GM12878 (cell line): Measurements from ENCODE around the gene CLDN25. TPM values are rescaled to one million over a fixed set of nuclear protein-coding genes. Genes with fewer than 3 reads are reported as not detected.

Source experiments
- ATAC-seq: fragments of 200-7000 bp; cut with Tn5 transposase; 3 replicates; pipeline ENCODE4 v1.9.1; 2020; ENCODE audit warnings: mild to moderate bottlenecking, moderate library complexity
- BruUV-seq: library from RNA; stranded (reverse); fragments of 400-500 nt; replicated peaks from 2 replicates; lab custom pipeline; 2021; lab: Mats Ljungman, UMichigan
- CTCF ChIA-PET: fragments of 300-600 bp; sonication (Branson Sonifier 250); formaldehyde crosslinking; extraction: SDS; loops from one replicate; lab custom pipeline; 2021; ENCODE audit warnings: inconsistent platforms; lab: Yijun Ruan, JAX
- POLR2A ChIA-PET: fragments of 350-600 bp; formaldehyde crosslinking; extraction: SDS; loops from one replicate; lab custom pipeline; 2021; ENCODE audit warnings: inconsistent platforms; lab: Charles Lee
- RAD21 ChIA-PET: fragments of 300-600 bp; sonication (Branson Sonifier 250); formaldehyde crosslinking; loops from one replicate; lab custom pipeline; 2023; ENCODE audit warnings: antibody characterized with exemption; ENCODE audit not compliant: unreplicated experiment; lab: Charles Lee
- SMC1A ChIA-PET: fragments of 300-600 bp; sonication (Branson Sonifier 250); formaldehyde crosslinking; loops from one replicate; lab custom pipeline; 2023; ENCODE audit not compliant: unreplicated experiment, uncharacterized antibody; lab: Charles Lee
- DNase-seq: peaks from one replicate; pipeline ENCODE4 v3.0.0-alpha.2; 2011; ENCODE audit warnings: low read depth, low spot score
- FAIRE-seq: peaks from 3 replicates; lab custom pipeline; 2011; peaks lifted over from hg19 to GRCh38; lab: Jason Lieb, UNC
- H2AFZ ChIP-seq: 2 replicates; pipeline ENCODE4 v1.6.0; 2011; ENCODE audit warnings: low read depth, low read length, control low read depth; ENCODE audit not compliant: control insufficient read depth
- H3K27ac ChIP-seq: 2 replicates; pipeline ENCODE4 v1.5.1; 2011; ENCODE audit warnings: control low read depth; ENCODE audit not compliant: control insufficient read depth, insufficient read depth
- H3K27me3 ChIP-seq, 2 experiments: replicated peaks in 1 of 2; 2 replicates each; pipeline versions ENCODE4 v1.6.0 to v1.6.1; 2011; ENCODE audit warnings: low read length in 1 of 2; ENCODE audit not compliant: control insufficient read depth in 2 of 2, insufficient read depth in 2 of 2
- H3K36me3 ChIP-seq, 2 experiments: 2 replicates each; pipeline ENCODE4 v1.5.1; 2011; ENCODE audit warnings: low read length in 1 of 2; ENCODE audit not compliant: control insufficient read depth in 2 of 2, insufficient read depth in 2 of 2
- H3K4me1 ChIP-seq: 2 replicates; pipeline ENCODE4 v1.6.1; 2011; ENCODE audit warnings: mild to moderate bottlenecking, low read length, moderate library complexity, mixed read lengths; ENCODE audit not compliant: control insufficient read depth, insufficient read depth
- H3K4me2 ChIP-seq: 2 replicates; pipeline ENCODE4 v1.6.0; 2011; ENCODE audit warnings: control low read depth; ENCODE audit not compliant: control insufficient read depth, insufficient read depth
- H3K4me3 ChIP-seq: fragments of 200-600 bp; sonication (generic); 2 replicates; pipeline ENCODE4 v1.5.1; 2016
- H3K79me2 ChIP-seq: 2 replicates; pipeline ENCODE4 v1.6.0; 2011; ENCODE audit warnings: low read length; ENCODE audit not compliant: control insufficient read depth, insufficient read depth
- H3K9ac ChIP-seq: 2 replicates; pipeline ENCODE4 v1.8.0; 2011; ENCODE audit warnings: low read length, control low read depth, mixed read lengths; ENCODE audit not compliant: control insufficient read depth, insufficient read depth
- H3K9me3 ChIP-seq: replicated peaks from 3 replicates; pipeline ENCODE4 v1.5.1; 2011; ENCODE audit warnings: mild to moderate bottlenecking, low read length; ENCODE audit not compliant: control insufficient read depth, insufficient read depth
- H4K20me1 ChIP-seq: 2 replicates; pipeline ENCODE4 v1.6.0; 2011; ENCODE audit not compliant: control insufficient read depth, insufficient read depth
- BCL11A ChIP-seq: IDR thresholded peaks from 2 replicates; pipeline ENCODE4 v1.6.1; 2011; ENCODE audit warnings: low read depth, low read length
- CHD4 ChIP-seq: fragments of 200-600 bp; sonication (generic); IDR thresholded peaks from 2 replicates; pipeline ENCODE4 v1.6.1; 2016; ENCODE audit warnings: mild to moderate bottlenecking
- ELK1 ChIP-seq: IDR thresholded peaks from 2 replicates; pipeline ENCODE4 v1.6.1; 2012; ENCODE audit warnings: low read depth, low read length, improper control_type of control experiment
- ESRRA ChIP-seq: IDR thresholded peaks from 2 replicates; pipeline ENCODE4 v1.6.1; 2012; ENCODE audit warnings: mild to moderate bottlenecking, low read length, improper control_type of control experiment
- EZH2 ChIP-seq: IDR thresholded peaks from 2 replicates; pipeline ENCODE4 v1.6.1; 2012; ENCODE audit warnings: low read depth, mild to moderate bottlenecking, control low read depth, inconsistent platforms, low read length, borderline replicate concordance; ENCODE audit not compliant: control insufficient read depth
- HDAC2 ChIP-seq: fragments of 200-600 bp; sonication (generic); IDR thresholded peaks from 2 replicates; pipeline ENCODE4 v1.6.1; 2017
- PAX5 ChIP-seq: IDR thresholded peaks from 2 replicates; pipeline ENCODE4 v1.6.1; 2011; ENCODE audit warnings: low read depth, low read length, borderline replicate concordance
- PAX8 ChIP-seq: fragments of 450-650 bp; IDR thresholded peaks from 2 replicates; pipeline ENCODE4 v1.6.1; 2017; ENCODE audit warnings: mild to moderate bottlenecking, moderate library complexity
- PKNOX1 ChIP-seq: fragments of 450-650 bp; IDR thresholded peaks from 2 replicates; pipeline ENCODE4 v1.6.1; 2016; ENCODE audit warnings: mild to moderate bottlenecking
- RAD21 ChIP-seq: IDR thresholded peaks from 2 replicates; pipeline ENCODE4 v1.6.1; 2011; ENCODE audit warnings: mild to moderate bottlenecking, low read depth, low read length, moderate library complexity; ENCODE audit not compliant: insufficient read depth
- RAD51 ChIP-seq: fragments of 450-650 bp; IDR thresholded peaks from 2 replicates; pipeline ENCODE4 v1.6.1; 2016; ENCODE audit warnings: moderate library complexity, mild to moderate bottlenecking, inconsistent platforms
- SMAD5 ChIP-seq: IDR thresholded peaks from 2 replicates; pipeline ENCODE4 v1.6.1; 2016; ENCODE audit warnings: antibody characterized with exemption, low read depth
- USF2 ChIP-seq: IDR thresholded peaks from 2 replicates; pipeline ENCODE4 v1.6.1; 2011; ENCODE audit warnings: low read depth, low read length, improper control_type of control experiment, borderline replicate concordance
- ZBTB11 ChIP-seq: fragments of 450-650 bp; formaldehyde crosslinking; IDR thresholded peaks from 2 replicates; pipeline ENCODE4 v1.5.0; 2022; ENCODE audit warnings: mild to moderate bottlenecking, missing genetic modification characterization
- ZBTB4 ChIP-seq: fragments of 450-650 bp; formaldehyde crosslinking; IDR thresholded peaks from 2 replicates; pipeline ENCODE4 v1.4.0; 2022; ENCODE audit warnings: mild to moderate bottlenecking, moderate library complexity
- ZSCAN29 ChIP-seq: fragments of 450-650 bp; IDR thresholded peaks from 2 replicates; pipeline ENCODE4 v1.6.1; 2017; ENCODE audit warnings: mild to moderate bottlenecking, moderate library complexity
- WGBS: methylation state at CpG from one replicate; pipeline ENCODE4 v1.1.6; 2016; ENCODE audit warnings: low lambda C conversion rate; ENCODE audit not compliant: insufficient replicate concordance, insufficient coverage; ENCODE audit errors: missing lambda C conversion rate; 5-methylcytosine and 5-hydroxymethylcytosine counted together
- in situ Hi-C: fragments of 300-500 bp; cut with MboI; formaldehyde crosslinking; loops from 9 replicates; pipeline ENCODE4 v1.14.3; 2018; ENCODE audit warnings: mixed read lengths
- intact Hi-C: fragments of 100-400 bp; cut with micrococcal nuclease; formaldehyde crosslinking; loops from one replicate; pipeline ENCODE4 v1.14.2; 2022; ENCODE audit not compliant: unreplicated experiment
- polyA plus RNA-seq, 11 experiments: library from polyadenylated mRNA; depleted of rRNA in 4 of 11; unstranded in 6 of 11; stranded (reverse) in 5 of 11; fragments of >200 nt; fragmentation: Nextera tagmentation in 4 of 11; fragmentation: Illumina TruSeq in 1 of 11; extraction: Ambion mirVana in 4 of 11; extraction: Trizol in 1 of 11; gene quantifications; 1 replicate in 1 of 11; 2 replicates in 10 of 11; pipeline versions ENCODE4 v1.2.1 to v1.2.3, GENCODE V29; 2011 to 2016; ENCODE audit warnings: inconsistent platforms in 2 of 11, missing spikeins in 2 of 11, low read depth in 1 of 11
- total RNA-seq, 4 experiments: library from RNA; depleted of rRNA in 3 of 4; stranded (reverse); fragments of >200 nt in 3 of 4; fragmentation: Illumina TruSeq in 1 of 4; extraction: Trizol in 1 of 4; gene quantifications; 2 replicates each; pipeline versions ENCODE4 v1.2.1 to v1.2.3, GENCODE V29; 2013 to 2021

Gene CLDN25
- total and polyA plus RNA-seq, 10 of the 15 experiments (the other 5 are each of a cell fraction or from before 2014, with no cell fraction given) = not detected

- ChIA-PET SMC1A (no interaction called here), CTCF (interaction anchor here (0.6 kb wide), 1 partner anchor 1539 kb away, joined by 3 read pairs; no protein-coding TSS in a partner anchor), POLR2A (no interaction called here), RAD21 (no interaction called here)
- no TSS peak for BruUV-seq
- no peaks in the 10 kb centered on the region for H3K79me2 ChIP-seq
- in situ Hi-C loops (no loop called here), intact Hi-C loops (no loop called here)
- H3K4me3 ChIP-seq = no peak overlapping the region
- no peak overlapping the region for H2AFZ ChIP-seq
- no peak for FAIRE-seq
- 98% methylated on average over 3 of the region's 3 CpGs for WGBS
- peaks cover 0 to 22% of the 10 kb centered on the region in 2 experiments; a peak in 3 of 4 replicates for H3K36me3 ChIP-seq
- no peaks in the 10 kb centered on the region for H3K4me1 ChIP-seq
- H3K27ac ChIP-seq = no peak overlapping the region
- no peak for DNase-seq
- ATAC-seq = no peak
- H3K9ac ChIP-seq = no peak overlapping the region
- no peaks in the 10 kb centered on the region for H3K27me3 ChIP-seq
- no peaks in the 10 kb centered on the region for H4K20me1 ChIP-seq
- H3K9me3 ChIP-seq = no peaks in the 10 kb centered on the region
- no peak overlapping the region for H3K4me2 ChIP-seq
- TF ChIP-seq CHD4 (no peak), PAX5 (no peak), EZH2 (no peak), ZBTB11 (CRISPR knock-in tag) (no peak), PAX8 (no peak), PKNOX1 (no peak), ELK1 (no peak), SMAD5 (no peak), ZBTB4 (no peak), ZSCAN29 (no peak), BCL11A (no peak), RAD21 (no peak), HDAC2 (no peak), USF2 (no peak), ESRRA (no peak), RAD51 (no peak)
Observed at GRCh38 chr11:113818426-113818825, 38.8 kb downstream of the CLDN25 start.
